ENCODE results near the gene ANKRD55.
"Not testable (repeated sequence)": the region's sequence is repeated elsewhere in the genome, so short reads cannot be mapped to it uniquely, and the experiment has no call there.

Gene ANKRD55

GRCh38 chr5:56233230-56233629, at the start of gene ANKRD55:
TSS of gene ANKRD55 (minus strand) at chr5:56233330. CDS start at chr5:56232913, 417 bp downstream.
- FAIRE-seq: no peak

- no peak for FAIRE-seq
Observed at GRCh38 chr5:56282216-56282615, 49.1 kb upstream of the ANKRD55 start.

- no peak for FAIRE-seq
Observed at GRCh38 chr5:56281489-56282165, 48.5 kb upstream of the ANKRD55 start.

- no peak for FAIRE-seq
Observed at GRCh38 chr5:56279979-56280378, 46.8 kb upstream of the ANKRD55 start.

GRCh38 chr5:56279291-56279690, 46.2 kb upstream of the ANKRD55 start:
- no peak for FAIRE-seq

GRCh38 chr5:56278335-56278753, 45.2 kb upstream of the ANKRD55 start:
- no peak for FAIRE-seq

- FAIRE-seq: no peak
Observed at GRCh38 chr5:56277573-56277972, 44.4 kb upstream of the ANKRD55 start.

- no peak for FAIRE-seq
Observed at GRCh38 chr5:56273376-56273955, 40.3 kb upstream of the ANKRD55 start.

- no peak for FAIRE-seq
Observed at GRCh38 chr5:56272765-56273164, 39.6 kb upstream of the ANKRD55 start.

- no peak for FAIRE-seq
Observed at GRCh38 chr5:56270568-56271392, 37.6 kb upstream of the ANKRD55 start.

- FAIRE-seq: no peak
Observed at GRCh38 chr5:56270058-56270457, 36.9 kb upstream of the ANKRD55 start.

- no peak for FAIRE-seq
Observed at GRCh38 chr5:56269216-56269927, 36.2 kb upstream of the ANKRD55 start.

GRCh38 chr5:56268707-56269106, 35.6 kb upstream of the ANKRD55 start:
- not testable (repeated sequence) for FAIRE-seq

GRCh38 chr5:56267856-56268255, 34.7 kb upstream of the ANKRD55 start:
- no peak for FAIRE-seq

- no peak for FAIRE-seq
Observed at GRCh38 chr5:56264417-56265025, 31.4 kb upstream of the ANKRD55 start.

- no peak for FAIRE-seq
Observed at GRCh38 chr5:56262279-56262678, 29.1 kb upstream of the ANKRD55 start.

- FAIRE-seq: no peak
Observed at GRCh38 chr5:56259002-56259511, 25.9 kb upstream of the ANKRD55 start.

GRCh38 chr5:56257763-56258529, 24.8 kb upstream of the ANKRD55 start:
- not testable (repeated sequence) for FAIRE-seq

GRCh38 chr5:56257010-56257409, 23.9 kb upstream of the ANKRD55 start:
- FAIRE-seq: no peak

- no peak for FAIRE-seq
Observed at GRCh38 chr5:56255502-56255901, 22.4 kb upstream of the ANKRD55 start.

GRCh38 chr5:56253924-56254323, 20.8 kb upstream of the ANKRD55 start:
- no peak for FAIRE-seq

GRCh38 chr5:56253126-56253525, 20.0 kb upstream of the ANKRD55 start:
- FAIRE-seq: no peak

All from islet of Langerhans (tissue), 1 donor.